ENCODE data around the gene KIAA0586.

KIAA0586 gene

DNA sequence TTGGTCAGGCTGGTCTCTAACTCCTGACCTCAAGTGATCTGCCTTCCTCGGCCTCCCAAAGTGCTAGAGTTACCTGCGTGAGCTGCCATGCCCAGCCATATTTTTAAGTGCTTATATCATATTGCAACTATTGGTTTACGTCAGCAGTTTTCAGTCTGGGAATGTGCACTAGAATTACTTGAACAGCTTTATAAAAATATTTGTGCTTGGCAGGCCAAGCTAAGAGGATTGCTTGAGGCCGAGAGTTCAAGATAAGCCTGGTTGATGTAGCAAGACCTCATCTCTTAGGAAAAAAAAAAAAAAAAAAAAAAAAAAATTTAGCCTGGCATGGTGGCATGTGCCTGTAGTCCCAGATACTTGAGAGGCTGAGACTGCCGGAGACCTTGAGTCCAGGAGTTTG is 17.1 kb downstream of the KIAA0586 start:
- DNase-seq (ENCODE audit: low read depth) = no peak
- TF ChIP-seq, protein P1, sequence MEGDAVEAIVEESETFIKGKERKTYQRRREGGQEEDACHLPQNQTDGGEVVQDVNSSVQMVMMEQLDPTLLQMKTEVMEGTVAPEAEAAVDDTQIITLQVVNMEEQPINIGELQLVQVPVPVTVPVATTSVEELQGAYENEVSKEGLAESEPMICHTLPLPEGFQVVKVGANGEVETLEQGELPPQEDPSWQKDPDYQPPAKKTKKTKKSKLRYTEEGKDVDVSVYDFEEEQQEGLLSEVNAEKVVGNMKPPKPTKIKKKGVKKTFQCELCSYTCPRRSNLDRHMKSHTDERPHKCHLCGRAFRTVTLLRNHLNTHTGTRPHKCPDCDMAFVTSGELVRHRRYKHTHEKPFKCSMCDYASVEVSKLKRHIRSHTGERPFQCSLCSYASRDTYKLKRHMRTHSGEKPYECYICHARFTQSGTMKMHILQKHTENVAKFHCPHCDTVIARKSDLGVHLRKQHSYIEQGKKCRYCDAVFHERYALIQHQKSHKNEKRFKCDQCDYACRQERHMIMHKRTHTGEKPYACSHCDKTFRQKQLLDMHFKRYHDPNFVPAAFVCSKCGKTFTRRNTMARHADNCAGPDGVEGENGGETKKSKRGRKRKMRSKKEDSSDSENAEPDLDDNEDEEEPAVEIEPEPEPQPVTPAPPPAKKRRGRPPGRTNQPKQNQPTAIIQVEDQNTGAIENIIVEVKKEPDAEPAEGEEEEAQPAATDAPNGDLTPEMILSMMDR (IDR thresholded peaks at IDR 0.05; ENCODE audit: low read depth, low read length) = no peak
- TF ChIP-seq POLR2A (IDR thresholded peaks at IDR 0.05; ENCODE audit: extremely low read depth, insufficient read length) (no peak), MYC (IDR thresholded peaks at IDR 0.05; ENCODE audit: low read depth, low read length) (no peak)
- TF ChIP-seq, protein P2, sequence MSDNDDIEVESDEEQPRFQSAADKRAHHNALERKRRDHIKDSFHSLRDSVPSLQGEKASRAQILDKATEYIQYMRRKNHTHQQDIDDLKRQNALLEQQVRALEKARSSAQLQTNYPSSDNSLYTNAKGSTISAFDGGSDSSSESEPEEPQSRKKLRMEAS (IDR thresholded peaks at IDR 0.05; ENCODE audit: low read depth, low read length) = no peak
- H3K4me3 ChIP-seq (ENCODE audit: low read depth, low read length) = no peak overlapping the region

DNA sequence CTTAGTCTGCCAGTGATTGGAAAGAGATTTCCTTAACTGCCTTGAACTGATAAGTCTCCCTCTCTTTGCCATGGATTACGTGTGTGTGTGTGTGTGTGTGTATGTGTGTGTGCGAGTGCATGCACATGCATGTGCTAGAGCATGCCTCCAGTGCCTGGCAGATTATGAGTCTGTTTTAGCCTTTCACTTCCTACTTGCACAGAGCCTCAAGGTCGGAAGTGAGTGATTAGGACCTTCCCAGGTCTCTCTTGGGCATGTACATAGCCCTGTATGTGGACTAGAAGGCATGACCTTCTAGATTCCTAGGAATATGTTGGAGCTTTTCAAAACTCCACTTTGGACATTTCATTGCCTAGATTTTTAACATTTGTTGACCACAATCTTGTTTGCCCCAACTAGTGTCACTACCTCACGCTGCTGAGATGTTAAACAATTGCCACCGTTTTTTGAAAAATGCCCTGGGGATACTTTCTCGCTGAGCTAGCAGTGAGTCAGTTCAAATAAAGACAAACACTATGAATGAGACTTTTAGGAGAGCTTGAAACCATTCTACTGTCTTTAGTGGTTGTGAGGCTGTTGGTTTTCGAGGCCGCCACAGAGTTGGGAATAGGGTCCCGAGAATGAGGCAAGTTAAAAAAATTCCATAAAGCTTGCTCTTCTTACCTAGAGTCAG is 28.2 kb downstream of the KIAA0586 start:
- TF ChIP-seq, protein P2 (IDR thresholded peaks at IDR 0.05; ENCODE audit: low read depth, low read length) = no peak
- TF ChIP-seq, protein P1 (IDR thresholded peaks at IDR 0.05; ENCODE audit: low read depth, low read length) = no peak
- no peak for TF ChIP-seq MYC (IDR thresholded peaks at IDR 0.05; ENCODE audit: low read depth, low read length)
- no peak for TF ChIP-seq POLR2A (IDR thresholded peaks at IDR 0.05; ENCODE audit: extremely low read depth, insufficient read length)
- DNase-seq (ENCODE audit: low read depth) = no peak
- no peak overlapping the region for H3K4me3 ChIP-seq (ENCODE audit: low read depth, low read length)

DNA sequence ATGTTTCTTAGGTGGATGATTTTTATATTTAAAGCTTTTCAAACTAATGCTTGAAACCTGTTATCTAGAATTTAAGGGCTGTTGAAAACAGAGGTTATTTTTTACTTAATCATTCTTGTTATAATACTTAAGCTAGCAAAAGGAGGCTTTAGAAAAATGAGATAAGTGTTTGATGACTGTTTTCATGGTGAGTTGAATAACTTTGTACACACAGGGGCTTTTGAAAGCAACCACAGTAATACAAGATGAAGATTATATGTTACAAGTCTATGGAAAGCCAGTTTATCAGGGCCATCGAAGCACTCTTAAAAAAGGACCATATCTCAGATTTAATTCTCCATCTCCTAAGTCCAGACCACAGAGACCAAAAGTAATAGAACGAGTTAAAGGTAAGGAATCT is 33.3 kb downstream of the KIAA0586 start:
- H3K4me3 ChIP-seq (ENCODE audit: low read depth, low read length) = no peak overlapping the region
- DNase-seq (ENCODE audit: low read depth) = no peak
- TF ChIP-seq, protein P1 (IDR thresholded peaks at IDR 0.05; ENCODE audit: low read depth, low read length) = no peak

DNA sequence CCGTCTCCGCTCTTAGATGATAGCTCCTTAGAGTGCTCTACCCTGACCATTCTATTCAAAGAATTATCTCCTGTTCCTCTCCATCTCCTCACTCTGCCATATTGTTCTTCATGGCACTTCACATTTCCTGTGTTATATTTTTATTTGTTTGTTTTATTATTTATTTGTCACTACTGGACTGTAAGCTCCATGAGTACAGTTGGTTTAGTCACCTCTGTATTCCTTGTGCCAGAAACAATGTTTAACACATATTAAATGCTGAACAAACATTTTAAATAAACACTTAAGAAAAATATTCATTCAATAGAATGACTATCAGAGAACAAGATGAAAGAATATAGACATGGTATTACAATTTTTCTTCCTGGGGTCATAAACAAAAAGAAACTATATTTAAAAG is 35.6 kb downstream of the KIAA0586 start:
- no peak for TF ChIP-seq POLR2A (IDR thresholded peaks at IDR 0.05; ENCODE audit: extremely low read depth, insufficient read length)
- TF ChIP-seq, protein P1 (IDR thresholded peaks at IDR 0.05; ENCODE audit: low read depth, low read length) = no peak
- DNase-seq (ENCODE audit: low read depth) = no peak
- H3K4me3 ChIP-seq (ENCODE audit: low read depth, low read length) = no peak overlapping the region

DNA sequence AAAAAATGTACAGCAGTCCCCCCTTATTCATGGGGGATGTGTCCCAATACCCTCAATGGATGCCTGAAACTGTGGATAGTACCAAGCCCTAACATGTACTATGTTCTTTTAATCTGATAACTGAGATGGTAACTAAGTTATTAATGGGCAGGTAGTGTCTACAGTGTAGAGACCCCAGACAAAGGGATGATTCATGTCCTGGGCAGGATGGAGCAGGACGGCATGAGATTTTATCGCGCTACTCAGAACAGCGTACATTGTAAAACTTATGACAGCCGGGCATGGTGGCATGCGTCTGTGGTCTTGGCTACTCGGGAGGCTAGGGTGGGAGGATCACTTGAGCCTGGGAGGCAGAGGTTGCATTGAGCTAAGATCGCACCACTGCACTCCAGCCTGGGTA is 37.1 kb downstream of the KIAA0586 start:
- no peak overlapping the region for H3K4me3 ChIP-seq (ENCODE audit: low read depth, low read length)
- DNase-seq (ENCODE audit: low read depth) = no peak
- no peak for TF ChIP-seq MYC (IDR thresholded peaks at IDR 0.05; ENCODE audit: low read depth, low read length)
- TF ChIP-seq, protein P1 (IDR thresholded peaks at IDR 0.05; ENCODE audit: low read depth, low read length) = no peak
- TF ChIP-seq, protein P2 (IDR thresholded peaks at IDR 0.05; ENCODE audit: low read depth, low read length) = no peak
- no peak for TF ChIP-seq POLR2A (IDR thresholded peaks at IDR 0.05; ENCODE audit: extremely low read depth, insufficient read length)

DNA sequence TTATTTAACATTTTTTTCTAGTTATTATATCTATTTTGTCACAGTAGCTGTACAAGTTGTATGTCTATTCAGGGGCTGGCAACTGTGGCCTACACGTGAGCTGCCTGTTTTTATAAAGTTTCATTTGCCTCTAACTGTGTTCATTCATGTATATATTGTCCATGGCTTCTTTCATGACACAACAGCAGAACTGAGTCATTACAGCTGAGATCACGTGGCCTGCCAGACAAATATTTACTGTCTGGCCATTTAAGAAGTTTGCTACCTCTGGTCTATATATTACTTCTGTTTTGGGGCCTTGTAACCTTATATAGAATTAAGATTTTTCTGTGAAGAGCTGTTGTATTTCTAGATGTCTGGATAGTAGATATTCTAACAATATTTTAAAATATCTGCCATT is 37.9 kb downstream of the KIAA0586 start:
- no peak for DNase-seq (ENCODE audit: low read depth)
- H3K4me3 ChIP-seq (ENCODE audit: low read depth, low read length) = no peak overlapping the region
- TF ChIP-seq, protein P2 (IDR thresholded peaks at IDR 0.05; ENCODE audit: low read depth, low read length) = no peak
- TF ChIP-seq, protein P1 (IDR thresholded peaks at IDR 0.05; ENCODE audit: low read depth, low read length) = no peak
- no peak for TF ChIP-seq POLR2A (IDR thresholded peaks at IDR 0.05; ENCODE audit: extremely low read depth, insufficient read length)
- TF ChIP-seq MYC (IDR thresholded peaks at IDR 0.05; ENCODE audit: low read depth, low read length) = no peak

All from NB4 (cell line).